Natural killer cell (primary cell): Measurements from ENCODE around the gene PPP1R13B. TPM values are rescaled to one million over a fixed set of nuclear protein-coding genes. Genes with fewer than 3 reads are reported as not detected.

Source experiments
- ATAC-seq, 3 donors: fragments of 150-1000 bp in 2 of 3; fragments of 200-7000 bp in 1 of 3; cut with Tn5 transposase; 1 replicate in 1 of 3; 2 replicates in 2 of 3; pipeline ENCODE4 v1.10.0; 2021; ENCODE audit warnings: mild to moderate bottlenecking in 2 of 3, moderate library complexity in 2 of 3
- DNase-seq, 2 donors: peaks; one replicate each; pipeline versions ENCODE4 v3.0.0 to v3.0.0-alpha.2; 2013 to 2021; ENCODE audit warnings: mixed read lengths in 1 of 2
- H3K27ac ChIP-seq: one replicate; pipeline ENCODE4 v1.5.1; 2013; ENCODE audit warnings: mild to moderate bottlenecking, low read length
- H3K27me3 ChIP-seq: one replicate; pipeline ENCODE4 v1.6.1; 2013; ENCODE audit warnings: low read length; ENCODE audit not compliant: control insufficient read depth, insufficient read depth
- H3K36me3 ChIP-seq: one replicate; pipeline ENCODE4 v1.6.1; 2013; ENCODE audit warnings: low read length; ENCODE audit not compliant: control insufficient read depth, insufficient read depth
- H3K4me1 ChIP-seq: one replicate; pipeline ENCODE4 v1.6.1; 2013; ENCODE audit warnings: low read length; ENCODE audit not compliant: control insufficient read depth, insufficient read depth
- H3K4me3 ChIP-seq: one replicate; pipeline ENCODE4 v1.5.1; 2013; ENCODE audit warnings: low read length
- H3K9me3 ChIP-seq: one replicate; pipeline ENCODE4 v1.6.1; 2013; ENCODE audit warnings: low read length; ENCODE audit not compliant: control insufficient read depth, insufficient read depth
- H3K27ac Mint-ChIP-seq, 2 donors: one replicate each; pipeline ENCODE4 v1.8.0; 2022; ENCODE audit warnings: mild to moderate bottlenecking in 2 of 2, mixed read lengths in 2 of 2, moderate library complexity in 1 of 2
- H3K27me3 Mint-ChIP-seq, 2 donors: one replicate each; pipeline ENCODE4 v1.8.0; 2022; ENCODE audit warnings: low read depth in 2 of 2, mixed read lengths in 2 of 2
- H3K36me3 Mint-ChIP-seq: one replicate; pipeline ENCODE4 v1.8.0; 2022; ENCODE audit warnings: mixed read lengths
- H3K4me1 Mint-ChIP-seq, 2 donors: one replicate each; pipeline ENCODE4 v1.8.0; 2022; ENCODE audit warnings: mixed read lengths in 2 of 2
- H3K4me3 Mint-ChIP-seq: one replicate; pipeline ENCODE4 v1.8.0; 2022; ENCODE audit warnings: mild to moderate bottlenecking, moderate library complexity, mixed read lengths
- H3K9me3 Mint-ChIP-seq, 2 donors: one replicate each; pipeline ENCODE4 v1.8.0; 2022; ENCODE audit warnings: mixed read lengths in 2 of 2
- WGBS: methylation state at CpG from one replicate; pipeline ENCODE4 v1.1.7; 2013; ENCODE audit warnings: missing lambda C conversion rate; ENCODE audit not compliant: insufficient coverage; 5-methylcytosine and 5-hydroxymethylcytosine counted together
- intact Hi-C: fragments of 100-400 bp; cut with micrococcal nuclease; formaldehyde crosslinking; loops from one replicate; pipeline ENCODE4 v1.14.2; 2022
- total RNA-seq, 4 donors: library from RNA; stranded (reverse); fragments of 120-200 nt in 1 of 4; gene quantifications; one replicate each; pipeline versions ENCODE4 v1.2.3 to v1.2.4, GENCODE V29; 2013 to 2022
- TF ChIP-seq, protein P1 (sequence below): fragments of 200-600 bp; IDR thresholded peaks from one replicate; pipeline ENCODE4 v1.8.0; 2022; ENCODE audit warnings: antibody characterized with exemption

The PPP1R13B gene
- total RNA-seq, 3 donors from 2014 or later (not counting 1 experiment from before 2014, with no cell fraction given), result 26.5 to 35.5 (median 31.7) TPM

DNA sequence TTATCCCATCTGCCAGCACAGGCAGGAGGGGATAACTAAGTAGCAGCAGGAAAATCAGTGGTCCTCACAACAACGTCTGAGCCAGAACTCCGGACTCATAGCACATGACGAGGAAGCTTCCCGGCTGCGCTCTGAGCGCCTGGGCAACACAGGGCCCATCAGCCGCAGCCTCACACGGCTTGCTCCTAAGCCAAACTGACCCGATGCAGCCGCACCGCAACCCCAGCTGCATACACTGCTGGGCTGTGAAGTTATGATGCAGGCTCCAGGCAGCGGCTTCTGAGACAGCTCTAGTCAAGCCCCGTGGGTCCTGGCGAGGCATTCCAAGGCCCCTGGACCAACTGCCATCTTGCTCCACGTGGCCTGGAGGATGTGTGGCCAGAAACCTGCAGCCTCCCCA is 103.7 kb downstream of the PPP1R13B start:
- Mint-ChIP-seq H3K4me1 (no peaks in the 10 kb centered on the region), H3K27ac (no peak overlapping the region), H3K4me3 (no peak overlapping the region), H3K9me3 (no peaks in the 10 kb centered on the region), H3K27me3 (no peaks in the 10 kb centered on the region), H3K36me3 (no peaks in the 10 kb centered on the region)
- TF ChIP-seq, protein P1, sequence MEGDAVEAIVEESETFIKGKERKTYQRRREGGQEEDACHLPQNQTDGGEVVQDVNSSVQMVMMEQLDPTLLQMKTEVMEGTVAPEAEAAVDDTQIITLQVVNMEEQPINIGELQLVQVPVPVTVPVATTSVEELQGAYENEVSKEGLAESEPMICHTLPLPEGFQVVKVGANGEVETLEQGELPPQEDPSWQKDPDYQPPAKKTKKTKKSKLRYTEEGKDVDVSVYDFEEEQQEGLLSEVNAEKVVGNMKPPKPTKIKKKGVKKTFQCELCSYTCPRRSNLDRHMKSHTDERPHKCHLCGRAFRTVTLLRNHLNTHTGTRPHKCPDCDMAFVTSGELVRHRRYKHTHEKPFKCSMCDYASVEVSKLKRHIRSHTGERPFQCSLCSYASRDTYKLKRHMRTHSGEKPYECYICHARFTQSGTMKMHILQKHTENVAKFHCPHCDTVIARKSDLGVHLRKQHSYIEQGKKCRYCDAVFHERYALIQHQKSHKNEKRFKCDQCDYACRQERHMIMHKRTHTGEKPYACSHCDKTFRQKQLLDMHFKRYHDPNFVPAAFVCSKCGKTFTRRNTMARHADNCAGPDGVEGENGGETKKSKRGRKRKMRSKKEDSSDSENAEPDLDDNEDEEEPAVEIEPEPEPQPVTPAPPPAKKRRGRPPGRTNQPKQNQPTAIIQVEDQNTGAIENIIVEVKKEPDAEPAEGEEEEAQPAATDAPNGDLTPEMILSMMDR, result no peak
- Histone ChIP-seq H3K36me3 (peaks cover 14% of the 10 kb centered on the region), H3K27me3 (no peaks in the 10 kb centered on the region), H3K4me3 (no peak overlapping the region), H3K9me3 (no peaks in the 10 kb centered on the region), H3K4me1 (peaks cover 11% of the 10 kb centered on the region), H3K27ac (no peak overlapping the region)
- ATAC-seq (no peak), DNase-seq (no peak)
- 94% methylated on average over 15 of the region's 15 CpGs for WGBS
- intact Hi-C loops, result no loop called here

DNA sequence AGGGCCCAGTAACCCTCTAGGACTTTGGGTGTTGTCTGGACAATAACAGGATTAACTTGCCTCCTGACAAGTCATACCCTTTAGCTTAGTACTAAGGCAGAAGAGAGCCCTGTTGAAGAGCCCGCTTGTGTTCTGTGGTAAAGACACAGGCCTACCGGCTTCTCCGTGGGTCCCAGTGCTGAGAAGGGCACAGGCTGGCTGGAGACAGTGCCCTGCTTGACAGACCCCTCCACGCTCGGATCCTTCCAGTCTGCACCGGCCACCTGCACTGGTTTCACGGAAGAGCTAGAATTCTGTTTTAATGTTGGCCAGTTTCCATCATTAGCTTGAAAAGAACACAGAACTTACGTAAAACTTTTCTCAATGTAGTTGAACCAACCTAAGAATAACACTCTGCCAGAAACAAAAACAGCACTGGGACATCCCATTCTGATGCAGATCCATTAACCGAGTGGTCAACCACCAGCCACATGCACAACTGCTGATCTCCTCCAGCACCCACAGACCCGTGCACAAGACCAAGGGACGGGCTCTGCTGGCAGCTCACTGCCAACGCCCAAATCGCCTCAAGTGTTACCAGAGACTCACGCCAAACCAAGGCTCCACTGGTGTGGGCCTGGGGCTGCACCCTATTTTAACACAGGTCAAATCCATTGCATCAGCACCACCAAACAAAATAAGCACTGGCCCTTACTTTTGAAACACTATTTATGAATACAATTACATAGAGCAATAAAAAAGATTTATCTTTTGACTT is 104.7 kb downstream of the PPP1R13B start:
- H3K4me3 Mint-ChIP-seq, result no peak overlapping the region
- ATAC-seq, result no peak
- Histone ChIP-seq H3K4me1 (peaks cover under 1% of the 10 kb centered on the region), H3K36me3 (peaks cover 18% of the 10 kb centered on the region), H3K9me3 (no peaks in the 10 kb centered on the region), H3K27ac (no peak overlapping the region), H3K4me3 (no peak overlapping the region), H3K27me3 (no peaks in the 10 kb centered on the region)
- 93% methylated on average over 14 of the region's 14 CpGs for WGBS
- no peak overlapping the region for H3K27ac Mint-ChIP-seq
- intact Hi-C loops, result no loop called here
- H3K36me3 Mint-ChIP-seq, result no peaks in the 10 kb centered on the region
- H3K9me3 Mint-ChIP-seq, result no peaks in the 10 kb centered on the region
- TF ChIP-seq, protein P1, result no peak
- DNase-seq, result no peak
- no peaks in the 10 kb centered on the region for H3K4me1 Mint-ChIP-seq
- no peaks in the 10 kb centered on the region for H3K27me3 Mint-ChIP-seq

DNA sequence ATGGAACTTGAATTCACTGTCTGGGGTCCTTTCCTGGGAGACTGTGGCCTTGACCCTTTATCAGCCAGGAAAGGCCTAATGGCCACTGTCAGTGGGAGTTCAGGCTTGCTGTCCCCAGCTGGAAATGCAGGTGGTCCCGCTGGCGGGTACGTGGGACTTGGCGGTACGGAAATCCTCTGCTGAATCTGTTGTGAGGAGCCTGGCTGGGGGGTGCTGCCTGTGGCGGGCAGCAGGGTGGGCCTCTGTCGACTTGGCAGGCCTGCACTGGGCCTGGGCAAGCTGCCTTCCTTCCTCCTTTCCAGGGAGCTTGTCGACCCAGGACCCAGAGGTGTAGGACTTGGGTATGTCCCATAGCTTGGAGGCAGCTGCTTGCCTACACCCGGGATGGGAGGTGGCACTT is 105.5 kb downstream of the PPP1R13B start:
- Histone ChIP-seq H3K9me3 (no peaks in the 10 kb centered on the region), H3K4me1 (no peaks in the 10 kb centered on the region), H3K27me3 (no peaks in the 10 kb centered on the region), H3K36me3 (peaks cover 18% of the 10 kb centered on the region), H3K4me3 (no peak overlapping the region), H3K27ac (no peak overlapping the region)
- TF ChIP-seq, protein P1, result no peak
- Mint-ChIP-seq H3K9me3 (no peaks in the 10 kb centered on the region), H3K27ac (no peak overlapping the region), H3K4me1 (no peaks in the 10 kb centered on the region), H3K4me3 (no peak overlapping the region), H3K36me3 (no peaks in the 10 kb centered on the region), H3K27me3 (no peaks in the 10 kb centered on the region)
- DNase-seq (no peak), ATAC-seq (no peak)
- intact Hi-C loops, result no loop called here
- 94% methylated on average over 8 of the region's 9 CpGs for WGBS
